HepG2 (cell line): ENCODE data around the gene SHC1. TPM values are rescaled to one million over a fixed set of nuclear protein-coding genes. Genes with fewer than 3 reads are reported as not detected.

Experiments
- ATAC-seq: fragments of 200-7000 bp; cut with Tn5 transposase; 3 replicates; pipeline ENCODE4 v1.9.1; 2020; ENCODE audit warnings: mild to moderate bottlenecking, moderate library complexity
- BruUV-seq: library from RNA; stranded (reverse); fragments of 400-500 nt; replicated peaks from 2 replicates; lab custom pipeline; 2021; lab: Mats Ljungman, UMichigan
- CTCF ChIA-PET: fragments of 300-600 bp; formaldehyde crosslinking; extraction: SDS; loops from one replicate; lab custom pipeline; 2021; ENCODE audit warnings: low total read pairs, inconsistent platforms, low intra/inter-chr PET ratio; lab: Yijun Ruan, JAX
- POLR2A ChIA-PET: fragments of 350-600 bp; sonication (Branson Sonifier 250); formaldehyde crosslinking; loops from one replicate; lab custom pipeline; 2020; ENCODE audit warnings: antibody characterized with exemption, inconsistent platforms; lab: Yijun Ruan, JAX
- DNase-seq: peaks from one replicate; pipeline ENCODE4 v3.0.0-alpha.2; 2015; ENCODE audit warnings: low spot score
- FAIRE-seq: peaks from 3 replicates; lab custom pipeline; 2011; peaks lifted over from hg19 to GRCh38; lab: Jason Lieb, UNC
- H2AFZ ChIP-seq: one replicate; pipeline ENCODE4 v1.6.1; 2011; ENCODE audit warnings: low read length, inconsistent platforms
- H3K27ac ChIP-seq: fragments of 300-600 bp; 3 replicates; pipeline ENCODE4 v1.8.0; 2011; ENCODE audit warnings: mixed run types, mild to moderate bottlenecking, mixed read lengths, low read length, inconsistent platforms; ENCODE audit not compliant: insufficient read depth; ENCODE audit errors: extremely low read length
- H3K27me3 ChIP-seq, 2 experiments: fragments of 200-600 bp in 1 of 2; 2 replicates in 1 of 2; 3 replicates in 1 of 2; pipeline versions ENCODE4 v1.6.0 to v1.8.0; 2011; ENCODE audit warnings: low read length in 2 of 2, mild to moderate bottlenecking in 2 of 2, moderate library complexity in 2 of 2, inconsistent platforms in 1 of 2; ENCODE audit not compliant: insufficient read depth in 2 of 2, control insufficient read depth in 1 of 2
- H3K36me3 ChIP-seq, 2 experiments: fragments of 200-600 bp in 1 of 2; replicated peaks in 1 of 2; 2 replicates in 1 of 2; 3 replicates in 1 of 2; pipeline versions ENCODE4 v1.5.1 to v1.8.0; 2011; ENCODE audit warnings: low read length in 2 of 2, inconsistent platforms in 1 of 2; ENCODE audit not compliant: insufficient read depth in 2 of 2, control insufficient read depth in 1 of 2
- H3K4me1 ChIP-seq: 2 replicates; pipeline ENCODE4 v1.5.1; 2012; ENCODE audit warnings: low read length, inconsistent platforms; ENCODE audit not compliant: insufficient read depth
- H3K4me2 ChIP-seq: 2 replicates; pipeline ENCODE4 v1.6.0; 2011; ENCODE audit warnings: low read depth, low read length, inconsistent platforms
- H3K4me3 ChIP-seq, 3 experiments: fragments of 200-600 bp in 1 of 3; sonication (generic), shearing (Covaris generic) in 1 of 3; replicated peaks in 1 of 3; 2 replicates each; pipeline ENCODE4 v1.5.1; 2011 to 2016; ENCODE audit warnings: low read length in 3 of 3, inconsistent platforms in 2 of 3, low read depth in 2 of 3, mild to moderate bottlenecking in 2 of 3, control low read depth in 1 of 3, mixed read lengths in 1 of 3; ENCODE audit not compliant: insufficient read depth in 1 of 3
- H3K79me2 ChIP-seq: one replicate; pipeline ENCODE4 v1.6.1; 2011; ENCODE audit warnings: low read length, inconsistent platforms; ENCODE audit not compliant: insufficient read depth
- H3K9ac ChIP-seq: 2 replicates; pipeline ENCODE4 v1.6.0; 2011; ENCODE audit warnings: mild to moderate bottlenecking, low read depth, low read length, inconsistent platforms; ENCODE audit not compliant: insufficient read depth
- H3K9me3 ChIP-seq: 2 replicates; pipeline ENCODE4 v1.5.1; 2012; ENCODE audit warnings: mild to moderate bottlenecking, low read length
- H4K20me1 ChIP-seq: 2 replicates; pipeline ENCODE4 v1.6.0; 2011; ENCODE audit warnings: inconsistent platforms, mild to moderate bottlenecking, low read length, moderate library complexity; ENCODE audit not compliant: insufficient read depth
- AHDC1 ChIP-seq: sonication (generic); formaldehyde crosslinking; IDR thresholded peaks from 2 replicates; pipeline ENCODE4 v1.5.1; 2020; ENCODE audit warnings: mild to moderate bottlenecking, missing genetic modification reagents, borderline replicate concordance
- MZF1 ChIP-seq: sonication (generic); formaldehyde crosslinking; IDR thresholded peaks from 2 replicates; pipeline ENCODE4 v1.8.1; 2023; ENCODE audit warnings: mild to moderate bottlenecking, missing genetic modification reagents, borderline replicate concordance
- ONECUT2 ChIP-seq: sonication (generic); formaldehyde crosslinking; IDR thresholded peaks from 2 replicates; pipeline ENCODE4 v1.4.0; 2020; ENCODE audit warnings: missing genetic modification reagents
- PHF5A ChIP-seq: IDR thresholded peaks from one replicate; pipeline ENCODE4 v1.6.1; 2018; ENCODE audit warnings: low read depth, missing genetic modification reagents; ENCODE audit not compliant: unreplicated experiment
- RFXAP ChIP-seq: sonication (generic); formaldehyde crosslinking; IDR thresholded peaks from 2 replicates; pipeline ENCODE4 v1.4.0; 2020; ENCODE audit warnings: missing genetic modification reagents, borderline replicate concordance
- SKIL ChIP-seq: sonication (generic); formaldehyde crosslinking; IDR thresholded peaks from 2 replicates; pipeline ENCODE4 v1.8.0; 2022; ENCODE audit warnings: missing genetic modification reagents, mild to moderate bottlenecking, moderate library complexity, borderline replicate concordance
- ZC3H13 ChIP-seq: sonication (generic); formaldehyde crosslinking; IDR thresholded peaks from 2 replicates; pipeline ENCODE4 v1.8.1; 2023; ENCODE audit warnings: mild to moderate bottlenecking, missing genetic modification reagents, moderate library complexity
- ZFP82 ChIP-seq: sonication (generic); formaldehyde crosslinking; IDR thresholded peaks from 2 replicates; pipeline ENCODE4 v1.5.1; 2020; ENCODE audit warnings: mild to moderate bottlenecking, missing genetic modification reagents, borderline replicate concordance
- ZNF775 ChIP-seq: sonication (generic); formaldehyde crosslinking; IDR thresholded peaks from 2 replicates; pipeline ENCODE4 v1.4.0; 2020; ENCODE audit warnings: missing genetic modification reagents, mild to moderate bottlenecking, moderate library complexity, borderline replicate concordance
- WGBS: methylation state at CpG from one replicate; pipeline ENCODE4 v1.1.6; 2017; ENCODE audit warnings: low lambda C conversion rate; 5-methylcytosine and 5-hydroxymethylcytosine counted together
- in situ Hi-C: cut with HindIII; loops from 2 replicates; pipeline ENCODE4 v1.10.0; 2017; ENCODE audit warnings: low pct_unique_long_range_greater_than_20kb; ENCODE audit not compliant: extremely low pct_ligation_motif_present
- intact Hi-C: fragments of 100-400 bp; cut with micrococcal nuclease; formaldehyde crosslinking; loops from one replicate; pipeline ENCODE4 v1.10.0; 2022; ENCODE audit not compliant: unreplicated experiment
- polyA plus RNA-seq, 8 experiments: library from polyadenylated mRNA; depleted of rRNA in 3 of 8; stranded (reverse) in 7 of 8; unstranded in 1 of 8; fragments of >200 nt; fragmentation: Illumina TruSeq in 4 of 8; extraction: Trizol in 4 of 8; gene quantifications; 2 replicates each; pipeline versions ENCODE4 v1.2.1 to v1.2.3, GENCODE V29; 2011 to 2016; ENCODE audit warnings: low read depth in 4 of 8, missing spikeins in 1 of 8, mixed read lengths in 1 of 8; ENCODE audit not compliant: insufficient read depth in 1 of 8
- total RNA-seq, 5 experiments: library from RNA; depleted of rRNA; stranded (reverse); fragments of >200 nt; fragmentation: Illumina TruSeq; extraction: Trizol; gene quantifications; 2 replicates each; pipeline ENCODE4 v1.2.3, GENCODE V29; 2016; ENCODE audit warnings: low read depth in 1 of 5
- TF ChIP-seq, protein P1 (sequence below): sonication (generic); formaldehyde crosslinking; IDR thresholded peaks from 2 replicates; pipeline ENCODE4 v1.4.0; 2020; ENCODE audit warnings: missing genetic modification reagents
- TF ChIP-seq, protein P2 (sequence below): sonication (generic); formaldehyde crosslinking; IDR thresholded peaks from 2 replicates; pipeline ENCODE4 v1.8.1; 2022; ENCODE audit warnings: mild to moderate bottlenecking, missing genetic modification reagents

The SHC1 gene
- total and polyA plus RNA-seq, 2 of the 13 experiments (the other 11 are each of a cell fraction or from before 2014, with no cell fraction given) = 52.0 to 137 TPM

GRCh38 chr1:155013632-155014031 lies 43.1 kb upstream of the SHC1 start:
- in situ Hi-C loops (no loop called here), intact Hi-C loops (no loop called here)
- no peak overlapping the region for H3K9ac ChIP-seq
- WGBS = 43% methylated on average over 7 of the region's 8 CpGs
- H3K4me3 ChIP-seq = no peak overlapping the region
- DNase-seq (no peak), FAIRE-seq (no peak), ATAC-seq (no peak)
- peak overlapping the region; percentile 40 for H3K27ac ChIP-seq
- H3K27me3 ChIP-seq = no peaks in the 10 kb centered on the region
- no TSS peak for BruUV-seq
- TF ChIP-seq, protein P1, sequence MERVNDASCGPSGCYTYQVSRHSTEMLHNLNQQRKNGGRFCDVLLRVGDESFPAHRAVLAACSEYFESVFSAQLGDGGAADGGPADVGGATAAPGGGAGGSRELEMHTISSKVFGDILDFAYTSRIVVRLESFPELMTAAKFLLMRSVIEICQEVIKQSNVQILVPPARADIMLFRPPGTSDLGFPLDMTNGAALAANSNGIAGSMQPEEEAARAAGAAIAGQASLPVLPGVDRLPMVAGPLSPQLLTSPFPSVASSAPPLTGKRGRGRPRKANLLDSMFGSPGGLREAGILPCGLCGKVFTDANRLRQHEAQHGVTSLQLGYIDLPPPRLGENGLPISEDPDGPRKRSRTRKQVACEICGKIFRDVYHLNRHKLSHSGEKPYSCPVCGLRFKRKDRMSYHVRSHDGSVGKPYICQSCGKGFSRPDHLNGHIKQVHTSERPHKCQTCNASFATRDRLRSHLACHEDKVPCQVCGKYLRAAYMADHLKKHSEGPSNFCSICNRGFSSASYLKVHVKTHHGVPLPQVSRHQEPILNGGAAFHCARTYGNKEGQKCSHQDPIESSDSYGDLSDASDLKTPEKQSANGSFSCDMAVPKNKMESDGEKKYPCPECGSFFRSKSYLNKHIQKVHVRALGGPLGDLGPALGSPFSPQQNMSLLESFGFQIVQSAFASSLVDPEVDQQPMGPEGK (CRISPR knock-in tag) = peak; percentile 68
- TF ChIP-seq SKIL = peak; percentile 42; the same call in 1 of the 2 replicates
- no peak for TF ChIP-seq RFXAP (CRISPR knock-in tag)
- TF ChIP-seq AHDC1 (CRISPR knock-in tag) = no peak
- TF ChIP-seq ZFP82 (CRISPR knock-in tag) = no peak
- no peak for TF ChIP-seq ZC3H13 (CRISPR knock-in tag)
- TF ChIP-seq ZNF775 (CRISPR knock-in tag) = no peak
- TF ChIP-seq ONECUT2 (CRISPR knock-in tag) = no peak
- TF ChIP-seq, protein P2, sequence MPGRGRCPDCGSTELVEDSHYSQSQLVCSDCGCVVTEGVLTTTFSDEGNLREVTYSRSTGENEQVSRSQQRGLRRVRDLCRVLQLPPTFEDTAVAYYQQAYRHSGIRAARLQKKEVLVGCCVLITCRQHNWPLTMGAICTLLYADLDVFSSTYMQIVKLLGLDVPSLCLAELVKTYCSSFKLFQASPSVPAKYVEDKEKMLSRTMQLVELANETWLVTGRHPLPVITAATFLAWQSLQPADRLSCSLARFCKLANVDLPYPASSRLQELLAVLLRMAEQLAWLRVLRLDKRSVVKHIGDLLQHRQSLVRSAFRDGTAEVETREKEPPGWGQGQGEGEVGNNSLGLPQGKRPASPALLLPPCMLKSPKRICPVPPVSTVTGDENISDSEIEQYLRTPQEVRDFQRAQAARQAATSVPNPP (CRISPR knock-in tag) = no peak
- TF ChIP-seq PHF5A (CRISPR knock-in tag) = no peak
- no peak for TF ChIP-seq MZF1 (CRISPR knock-in tag)
- no peaks in the 10 kb centered on the region for H3K9me3 ChIP-seq
- ChIA-PET CTCF (no interaction called here), POLR2A (interaction anchor here (2.1 to 8.2 kb wide), 2 partner anchors 11 to 40 kb away, joined by 9 to 90 read pairs; partner anchors contain the start of gene ZBTB7B)
- H3K79me2 ChIP-seq = peaks cover 7% of the 10 kb centered on the region
- H2AFZ ChIP-seq = no peak overlapping the region
- H4K20me1 ChIP-seq = peaks cover 8% of the 10 kb centered on the region; the same call in 1 of the 2 replicates
- peaks cover 67% of the 10 kb centered on the region for H3K4me1 ChIP-seq
- peaks cover 9 to 33% of the 10 kb centered on the region in 2 experiments; a peak in 4 of 5 replicates for H3K36me3 ChIP-seq
- H3K4me2 ChIP-seq = no peak overlapping the region
